NCI-H774 (cell line): ENCODE measurements around the gene GAMT.
A peak's percentile ranks its signal among the peaks of the same experiment; 100 is the strongest.

ENCODE experiments used
- DNase-seq: peaks from one replicate; lab custom pipeline; 2025; lab: John Stamatoyannopoulos, UW

Gene GAMT

DNA sequence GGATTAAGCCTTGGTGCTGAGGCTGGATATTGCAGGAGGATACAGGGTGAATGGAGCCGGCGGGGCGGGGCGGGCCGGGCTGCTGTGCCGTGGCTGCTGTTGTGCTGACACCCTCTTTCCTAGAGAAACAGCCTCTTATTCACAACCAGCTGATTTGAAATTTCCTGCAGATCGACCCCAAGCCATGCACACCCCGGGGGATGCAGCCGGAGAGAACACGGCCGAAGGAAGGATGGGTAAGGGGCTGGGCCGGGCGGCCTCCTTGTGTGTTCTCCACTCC lies 17.1 kb upstream of the GAMT start:
- no peak for DNase-seq

DNA sequence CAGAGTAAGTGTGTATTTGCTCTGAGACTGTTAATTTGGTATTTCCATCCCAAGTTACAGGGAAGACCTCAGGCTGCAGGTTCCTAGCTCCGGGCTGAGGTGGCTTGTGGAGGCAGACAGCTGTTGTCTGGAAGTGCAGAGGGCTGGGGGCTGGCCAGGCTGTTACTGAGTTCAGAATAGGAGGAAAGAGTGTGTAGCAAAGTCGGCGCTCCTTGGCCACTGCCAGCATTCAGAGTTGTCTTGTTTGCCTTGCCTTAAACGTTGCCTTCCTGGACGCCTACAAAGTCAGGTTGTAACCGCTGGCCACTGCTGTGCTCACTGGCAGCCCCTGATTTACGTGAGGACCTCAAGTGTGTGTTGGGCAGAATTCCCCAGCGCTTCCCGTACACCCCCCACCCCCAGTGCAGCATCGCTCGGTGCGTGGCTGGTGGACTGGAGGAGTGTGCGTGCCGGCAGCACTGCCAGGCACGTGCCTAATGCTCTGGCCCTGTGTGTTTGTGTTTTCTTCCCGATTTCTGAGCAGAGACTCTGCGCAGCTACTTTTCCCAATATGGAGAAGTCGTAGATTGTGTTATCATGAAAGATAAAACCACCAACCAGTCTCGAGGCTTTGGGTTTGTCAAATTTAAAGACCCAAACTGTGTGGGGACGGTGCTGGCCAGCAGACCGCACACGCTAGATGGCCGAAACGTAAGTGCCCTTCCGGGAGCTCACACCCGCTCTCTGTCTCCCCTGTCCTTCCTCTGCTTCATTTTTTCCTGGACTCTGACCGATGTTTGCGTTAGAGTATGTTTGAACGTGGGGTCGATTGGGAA lies 16.5 kb upstream of the GAMT start:
- DNase-seq = no peak

DNA sequence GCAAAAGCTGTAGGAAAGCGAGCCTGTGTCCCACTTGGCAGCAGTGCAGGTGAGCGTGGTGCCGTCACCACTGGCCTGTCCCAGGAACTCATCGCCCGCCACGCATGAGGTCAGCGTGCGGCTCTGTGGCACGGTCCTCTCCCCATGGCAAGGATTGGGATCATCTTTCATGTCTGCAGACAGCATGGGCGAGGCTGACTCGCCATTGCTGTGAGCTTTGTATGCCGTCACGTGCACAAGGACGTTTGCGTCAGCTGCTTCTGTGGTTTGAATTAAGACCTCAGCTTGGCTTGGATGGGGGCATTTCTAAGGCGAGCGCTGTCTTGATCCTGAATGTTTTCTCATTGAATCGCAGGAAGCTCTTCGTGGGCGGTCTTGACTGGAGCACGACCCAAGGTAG lies 15.8 kb upstream of the GAMT start:
- DNase-seq = no peak

- no peak for DNase-seq
These were observed 14.9 kb upstream of the GAMT start for GRCh38 chr19:1416014-1416841.

- DNase-seq = no peak
These were observed 11.9 kb upstream of the GAMT start for GRCh38 chr19:1412995-1413800.

DNA sequence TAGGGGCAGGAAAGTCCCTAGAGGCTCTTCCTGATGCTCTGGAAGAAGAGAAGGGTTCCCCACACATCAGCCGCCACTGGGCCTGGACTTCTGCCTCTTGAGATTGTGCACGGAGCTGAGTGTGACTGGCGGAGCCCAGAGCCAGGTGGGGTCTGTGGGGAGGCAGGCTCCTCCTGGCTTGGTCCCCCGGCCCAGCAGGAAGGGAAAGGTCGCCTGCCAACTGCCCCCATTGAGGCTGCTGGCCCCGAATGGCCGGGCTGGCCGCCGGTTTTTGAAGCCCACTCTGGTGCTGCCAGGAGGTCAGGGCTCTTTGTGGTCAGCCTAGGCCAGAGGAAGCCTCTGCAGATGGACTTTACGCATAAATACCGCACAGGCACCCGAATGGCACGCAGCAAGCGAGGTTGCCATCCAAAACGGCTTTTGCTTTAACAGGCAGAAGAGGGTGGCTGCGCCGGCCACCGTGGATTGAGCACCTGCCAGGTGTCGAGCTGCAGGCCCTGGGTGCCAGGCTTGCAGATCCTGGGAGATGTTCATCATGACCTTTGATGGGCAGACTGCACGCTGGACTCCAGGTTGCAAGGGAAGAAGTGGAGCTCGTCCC lies 11.1 kb upstream of the GAMT start:
- no peak for DNase-seq

- DNase-seq = no peak
These were observed 10.2 kb upstream of the GAMT start for GRCh38 chr19:1411255-1412191.

- DNase-seq = no peak
These were observed 9.4 kb upstream of the GAMT start for GRCh38 chr19:1410789-1411188.

DNA sequence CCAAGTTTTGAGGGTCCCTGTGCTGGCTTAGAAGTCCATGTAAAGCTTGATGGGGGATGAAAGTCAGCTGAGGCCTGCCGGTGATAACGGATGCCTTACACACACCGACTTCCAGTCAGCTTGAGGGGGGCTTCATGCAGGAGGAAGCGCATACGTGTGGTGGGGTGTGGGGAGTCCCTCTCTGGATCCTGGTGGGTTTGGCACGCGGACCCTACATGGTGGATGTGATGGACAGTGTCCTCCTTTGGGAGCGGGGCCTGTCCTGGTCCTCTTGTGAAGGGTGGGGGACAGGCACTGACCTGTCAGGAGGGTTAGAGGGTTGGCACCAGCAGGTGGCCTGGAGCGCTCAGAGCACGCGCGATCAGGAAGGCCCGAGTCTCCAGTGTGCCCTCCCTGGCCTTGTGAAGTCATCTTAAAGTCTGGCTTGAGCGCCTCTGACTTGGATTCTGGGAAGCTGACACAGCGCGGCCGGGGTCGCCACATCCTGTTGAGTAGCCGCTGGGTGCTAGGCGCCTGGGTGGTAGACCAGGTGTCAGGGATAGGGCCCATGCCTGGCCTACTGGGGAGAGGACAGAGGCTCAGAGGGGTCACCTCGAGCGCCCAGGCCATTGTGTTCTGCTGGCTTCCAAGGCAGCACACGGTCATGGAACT lies 8.9 kb upstream of the GAMT start:
- DNase-seq = no peak

- no peak for DNase-seq
These were observed 8.1 kb upstream of the GAMT start for GRCh38 chr19:1409204-1410005.

DNA sequence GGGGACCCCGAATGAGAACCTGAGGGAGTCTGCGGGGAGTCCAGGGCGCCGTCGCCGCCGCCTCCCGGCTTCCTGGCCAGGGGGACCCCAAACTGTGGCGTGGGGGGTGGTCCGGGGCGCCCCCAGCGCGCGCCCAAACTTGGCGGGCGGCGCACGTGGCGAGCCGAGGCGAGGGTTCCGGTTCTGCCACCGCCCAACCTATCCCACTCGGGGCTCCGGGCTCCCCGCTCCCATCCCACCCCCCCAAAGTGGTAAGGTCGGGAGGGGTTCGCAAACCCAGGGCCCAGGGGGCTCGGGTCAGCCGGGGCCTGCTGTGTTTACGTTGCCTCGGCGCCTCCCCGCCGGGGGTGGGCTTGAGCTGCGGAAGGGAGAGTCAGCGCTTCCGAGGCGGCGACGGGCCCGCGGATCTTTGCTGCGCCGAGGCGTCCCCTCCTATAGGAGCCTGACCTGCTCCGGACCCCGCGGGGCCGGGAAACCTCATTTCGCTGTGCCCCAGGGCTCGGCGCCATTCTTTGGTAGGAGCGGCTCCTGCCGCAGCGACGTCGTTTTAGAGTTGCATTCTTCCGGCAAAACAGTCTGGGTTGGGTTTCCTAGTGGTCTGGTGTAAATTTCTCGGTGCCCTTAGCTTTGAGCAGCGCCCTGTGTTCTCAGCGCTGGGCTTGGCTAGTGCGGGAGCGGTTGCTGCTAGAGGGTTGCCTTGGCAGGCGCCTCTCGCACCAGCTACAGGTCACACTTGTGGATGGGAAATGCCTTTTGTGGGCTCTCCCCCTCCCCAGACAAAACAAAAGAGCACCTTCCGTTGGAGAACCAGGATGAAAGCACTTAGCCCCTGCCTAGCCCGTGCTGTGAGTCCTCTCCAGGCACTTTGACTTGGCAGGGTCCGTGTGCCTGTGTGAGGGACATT lies 7.2 kb upstream of the GAMT start:
- DNase-seq = no peak

- DNase-seq = no peak
These were observed 6.4 kb upstream of the GAMT start, which contains the start of gene DAZAP1 for GRCh38 chr19:1407528-1408299. TSS of gene DAZAP1 (plus strand) at chr19:1407586. CDS start at chr19:1407774, 188 bp downstream.

DNA sequence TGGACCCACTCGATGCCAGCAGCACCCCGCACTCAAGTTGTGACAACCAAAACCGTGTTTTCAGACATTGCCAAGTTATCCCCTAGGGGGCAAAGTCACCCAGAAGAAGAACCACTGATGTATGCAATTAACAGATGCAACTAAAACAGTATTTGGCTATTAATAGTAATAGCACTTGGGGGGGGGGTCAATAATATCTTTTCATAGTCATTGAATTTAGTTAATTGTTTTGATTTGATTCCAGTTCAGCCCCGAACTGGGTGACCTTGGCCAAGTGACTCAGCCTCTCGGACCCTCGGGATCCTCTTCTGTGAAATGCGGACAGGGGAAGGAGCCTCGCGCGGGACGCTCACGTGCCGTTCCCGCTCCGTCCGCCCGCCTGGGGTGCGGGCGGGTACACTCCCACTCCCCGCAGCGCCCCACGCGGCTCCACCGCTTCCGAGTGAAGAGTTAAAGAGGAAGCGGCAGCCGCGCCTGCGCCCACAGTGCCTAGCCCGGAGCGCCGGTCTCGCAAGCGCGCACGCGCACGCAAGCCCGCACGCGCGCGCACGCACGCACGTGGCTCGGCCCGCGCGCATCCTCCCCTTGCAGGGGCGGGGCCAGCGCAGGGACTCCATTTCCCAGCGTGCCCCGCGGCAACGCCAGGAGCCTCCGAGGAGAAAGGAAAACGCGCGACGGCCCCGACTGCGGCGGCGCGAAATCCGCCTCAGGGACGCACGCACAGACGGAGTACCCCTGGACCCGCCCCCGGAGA lies 5.6 kb upstream of the GAMT start:
- DNase-seq = peak; percentile 98

DNA sequence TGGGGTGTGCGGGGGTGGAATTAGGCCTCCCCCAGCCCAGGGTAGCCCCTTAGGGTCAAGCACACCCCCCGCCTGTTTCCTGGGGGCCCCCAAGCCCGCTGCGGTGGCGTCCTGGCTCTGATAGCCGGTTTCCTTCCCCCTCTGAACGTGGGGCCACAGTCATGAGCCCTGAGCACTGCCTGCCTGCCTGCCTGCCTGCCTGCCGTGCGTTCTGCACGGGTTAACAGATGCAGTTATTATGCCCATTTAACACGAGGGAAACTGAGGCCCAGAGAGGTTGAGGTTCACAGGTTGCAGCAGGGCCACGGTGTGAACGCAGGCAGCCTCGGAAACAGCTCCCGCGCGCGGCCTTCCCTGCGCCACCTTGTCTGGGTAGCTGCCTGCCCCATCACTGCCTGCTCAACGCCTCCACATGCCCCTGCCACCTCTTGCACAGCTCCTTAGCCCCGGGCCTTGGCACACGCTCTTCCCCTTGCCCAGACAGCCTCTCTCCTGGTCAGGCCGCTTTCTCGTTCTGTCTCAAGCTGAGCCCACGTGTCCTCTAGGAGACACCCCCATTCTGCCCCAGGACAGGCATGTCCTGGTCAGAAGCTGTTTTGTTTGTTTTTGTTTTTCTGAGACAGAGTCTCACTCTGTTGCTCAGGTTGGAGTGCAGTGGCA lies 1.2 kb upstream of the GAMT start:
- no peak for DNase-seq

DNA sequence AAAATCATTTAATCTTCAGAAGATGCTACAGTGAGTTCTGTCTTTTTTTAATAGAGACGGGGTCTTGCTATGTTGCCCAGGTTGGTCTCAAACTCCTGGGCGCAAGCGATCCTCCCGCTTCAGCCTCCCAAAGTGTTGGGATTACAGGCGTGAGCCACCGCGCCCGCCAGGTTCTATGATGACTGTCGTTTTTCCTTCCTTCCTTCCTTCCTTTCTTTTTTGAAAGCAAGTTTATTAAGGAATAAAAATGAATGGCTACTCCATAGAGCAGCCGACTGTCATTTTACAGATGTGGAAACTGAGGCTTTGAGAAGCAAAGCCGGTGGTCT lies 511 bp upstream of the GAMT start:
- DNase-seq = no peak

DNA sequence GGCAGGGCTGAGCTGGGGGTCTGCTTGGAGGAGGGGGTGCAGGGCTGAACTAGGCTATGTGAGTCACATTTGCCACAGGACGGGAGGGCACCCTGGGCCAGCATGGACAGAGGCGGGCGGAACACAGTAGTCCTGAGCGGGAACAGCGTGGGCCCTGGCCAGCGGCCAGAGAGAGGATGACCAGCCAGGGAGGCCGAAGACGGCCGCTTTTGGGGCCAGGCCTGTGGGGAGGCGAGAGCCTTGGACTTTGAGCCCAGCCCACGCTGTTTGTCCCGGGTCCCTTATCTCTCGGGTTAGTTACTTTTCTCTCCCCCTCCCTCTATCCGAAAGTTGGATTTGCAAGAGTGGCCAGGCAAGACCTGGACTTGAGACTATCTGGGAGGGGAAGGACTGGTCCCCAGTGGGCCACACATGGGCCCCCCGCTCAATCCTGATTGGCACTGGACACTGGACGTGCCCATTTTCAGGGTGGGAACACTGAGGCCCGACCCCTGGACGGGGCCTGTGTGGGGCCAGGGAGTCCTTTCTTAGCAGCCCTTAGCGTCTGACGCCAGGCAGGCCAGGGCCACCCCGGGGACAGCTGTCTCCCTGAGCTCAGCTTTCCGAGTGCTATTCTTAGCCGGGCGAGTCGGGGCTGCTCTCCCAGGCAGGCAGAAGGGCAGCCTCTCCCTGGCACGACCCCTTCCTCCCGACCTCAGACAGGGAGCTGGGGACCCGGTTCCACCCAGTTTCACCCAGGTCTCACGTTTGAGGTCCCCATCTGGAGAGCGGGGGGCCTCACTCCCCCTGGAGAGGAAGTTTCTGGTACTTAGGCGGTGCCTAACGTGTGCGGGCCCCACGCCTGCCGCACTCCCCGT lies 833 bp downstream of the GAMT start:
- no peak for DNase-seq
